ENCODE measurements around the gene KLF15. TPM values are rescaled to one million over a fixed set of nuclear protein-coding genes. Genes with fewer than 3 reads are reported as not detected.

Gene KLF15
- polyA plus RNA-seq, 1 donor (not counting 4 experiments of a cell fraction or from before 2014, with no cell fraction given), result 0.03 TPM

- no peak overlapping the region for H2AFZ ChIP-seq (ENCODE audit: control insufficient read depth, low read length)
- H3K27ac ChIP-seq (ENCODE audit: control insufficient read depth, insufficient read depth, low read length), result no peak overlapping the region
- DNase-seq (ENCODE audit: low read depth, low spot score) (no peak), FAIRE-seq (no peak)
- H3K4me2 ChIP-seq (ENCODE audit: control insufficient read depth, extremely low read depth, insufficient read depth, low read depth, low read length), result no peak overlapping the region
- TF ChIP-seq EZH2 (IDR thresholded peaks at IDR 0.05; ENCODE audit: low read length), result no peak
- TF ChIP-seq, protein P1, sequence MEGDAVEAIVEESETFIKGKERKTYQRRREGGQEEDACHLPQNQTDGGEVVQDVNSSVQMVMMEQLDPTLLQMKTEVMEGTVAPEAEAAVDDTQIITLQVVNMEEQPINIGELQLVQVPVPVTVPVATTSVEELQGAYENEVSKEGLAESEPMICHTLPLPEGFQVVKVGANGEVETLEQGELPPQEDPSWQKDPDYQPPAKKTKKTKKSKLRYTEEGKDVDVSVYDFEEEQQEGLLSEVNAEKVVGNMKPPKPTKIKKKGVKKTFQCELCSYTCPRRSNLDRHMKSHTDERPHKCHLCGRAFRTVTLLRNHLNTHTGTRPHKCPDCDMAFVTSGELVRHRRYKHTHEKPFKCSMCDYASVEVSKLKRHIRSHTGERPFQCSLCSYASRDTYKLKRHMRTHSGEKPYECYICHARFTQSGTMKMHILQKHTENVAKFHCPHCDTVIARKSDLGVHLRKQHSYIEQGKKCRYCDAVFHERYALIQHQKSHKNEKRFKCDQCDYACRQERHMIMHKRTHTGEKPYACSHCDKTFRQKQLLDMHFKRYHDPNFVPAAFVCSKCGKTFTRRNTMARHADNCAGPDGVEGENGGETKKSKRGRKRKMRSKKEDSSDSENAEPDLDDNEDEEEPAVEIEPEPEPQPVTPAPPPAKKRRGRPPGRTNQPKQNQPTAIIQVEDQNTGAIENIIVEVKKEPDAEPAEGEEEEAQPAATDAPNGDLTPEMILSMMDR (optimal IDR thresholded peaks at IDR 0.05 in 1 of 3, IDR thresholded peaks at IDR 0.05 in 1 of 3, conservative IDR thresholded peaks at IDR 0.05 in 1 of 3; ENCODE audit: extremely low read depth in 1 of 3, insufficient read depth in 2 of 3, low read length in 3 of 3), result no peak
- no peaks in the 10 kb centered on the region for H3K9me3 ChIP-seq (ENCODE audit: control insufficient read depth, low read depth, low read length)
- no peak overlapping the region for H3K4me3 ChIP-seq (ENCODE audit: control insufficient read depth in 2 of 3, extremely low read depth in 1 of 3, insufficient read depth in 2 of 3, low read depth in 1 of 3, low read length in 3 of 3)
- H3K4me1 ChIP-seq (ENCODE audit: control insufficient read depth, extremely low read depth, insufficient read depth, low read length), result no peaks in the 10 kb centered on the region
- H3K9ac ChIP-seq (ENCODE audit: control insufficient read depth, extremely low read depth, insufficient read depth, low read length), result no peak overlapping the region
- H4K20me1 ChIP-seq (ENCODE audit: control insufficient read depth, extremely low read depth, insufficient read depth, low read length), result no peaks in the 10 kb centered on the region
- dilution Hi-C loops (cut with MboI; ENCODE audit: extremely low pct_ligation_motif_present, low sequenced_read_pairs), result no loop called here
- no peaks in the 10 kb centered on the region for H3K9me1 ChIP-seq (ENCODE audit: control insufficient read depth, extremely low read depth, insufficient read depth, low read length)
- no peaks in the 10 kb centered on the region for H3K79me2 ChIP-seq (ENCODE audit: control insufficient read depth, insufficient read depth, low read length)
- H3K36me3 ChIP-seq (ENCODE audit: control insufficient read depth in 2 of 2, extremely low read depth in 1 of 2, insufficient read depth in 2 of 2, low read length in 2 of 2), result no peaks in the 10 kb centered on the region
- no peaks in the 10 kb centered on the region for H3K27me3 ChIP-seq (ENCODE audit: control insufficient read depth, extremely low read depth, insufficient read depth, low read length)
Measured at GRCh38 chr3:126295407-126295939, 61.7 kb downstream of the KLF15 start.

DNA sequence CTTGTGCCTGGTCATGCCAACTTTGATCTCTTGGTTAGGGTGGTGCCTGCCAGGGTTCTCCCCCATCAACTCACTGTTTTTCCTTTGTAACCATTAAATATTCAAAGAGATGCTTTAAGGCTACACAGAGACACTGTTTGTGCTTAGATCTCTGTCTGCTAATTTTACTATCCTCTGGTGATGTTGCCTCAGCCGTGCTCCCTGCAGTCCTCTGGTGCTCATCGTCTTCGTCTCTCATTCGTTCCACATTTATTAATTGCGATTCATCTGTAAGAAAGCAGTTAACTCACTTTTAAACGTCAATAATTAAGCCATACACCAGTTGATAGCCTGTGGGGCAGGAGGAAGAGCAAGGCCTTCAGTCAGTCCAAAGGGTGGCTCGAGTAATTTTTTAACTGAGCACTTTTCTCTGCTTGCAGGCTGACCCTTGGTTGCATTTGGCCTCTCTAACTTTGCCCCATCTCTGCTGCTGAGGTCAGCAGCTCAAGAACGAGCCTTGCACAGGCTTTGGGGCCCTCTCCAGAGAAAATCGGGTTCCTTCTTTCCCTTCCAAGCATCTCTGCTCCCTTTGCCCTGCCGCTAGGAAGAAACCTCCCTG, 62.9 kb downstream of the KLF15 start:
- FAIRE-seq (no peak), DNase-seq (ENCODE audit: low read depth, low spot score) (no peak)
- H3K4me3 ChIP-seq (ENCODE audit: control insufficient read depth in 2 of 3, extremely low read depth in 1 of 3, insufficient read depth in 2 of 3, low read depth in 1 of 3, low read length in 3 of 3), result no peak overlapping the region
- no peak overlapping the region for H3K27ac ChIP-seq (ENCODE audit: control insufficient read depth, insufficient read depth, low read length)
- no peaks in the 10 kb centered on the region for H3K27me3 ChIP-seq (ENCODE audit: control insufficient read depth, extremely low read depth, insufficient read depth, low read length)
- H3K9ac ChIP-seq (ENCODE audit: control insufficient read depth, extremely low read depth, insufficient read depth, low read length), result no peak overlapping the region
- dilution Hi-C loops (cut with MboI; ENCODE audit: extremely low pct_ligation_motif_present, low sequenced_read_pairs), result no loop called here
- no peaks in the 10 kb centered on the region for H3K36me3 ChIP-seq (ENCODE audit: control insufficient read depth in 2 of 2, extremely low read depth in 1 of 2, insufficient read depth in 2 of 2, low read length in 2 of 2)
- no peaks in the 10 kb centered on the region for H3K9me3 ChIP-seq (ENCODE audit: control insufficient read depth, low read depth, low read length)
- H4K20me1 ChIP-seq (ENCODE audit: control insufficient read depth, extremely low read depth, insufficient read depth, low read length), result no peaks in the 10 kb centered on the region
- no peaks in the 10 kb centered on the region for H3K9me1 ChIP-seq (ENCODE audit: control insufficient read depth, extremely low read depth, insufficient read depth, low read length)
- no peaks in the 10 kb centered on the region for H3K4me1 ChIP-seq (ENCODE audit: control insufficient read depth, extremely low read depth, insufficient read depth, low read length)
- no peaks in the 10 kb centered on the region for H3K79me2 ChIP-seq (ENCODE audit: control insufficient read depth, insufficient read depth, low read length)
- no peak overlapping the region for H3K4me2 ChIP-seq (ENCODE audit: control insufficient read depth, extremely low read depth, insufficient read depth, low read depth, low read length)
- TF ChIP-seq, protein P1 (optimal IDR thresholded peaks at IDR 0.05 in 1 of 3, IDR thresholded peaks at IDR 0.05 in 1 of 3, conservative IDR thresholded peaks at IDR 0.05 in 1 of 3; ENCODE audit: extremely low read depth in 1 of 3, insufficient read depth in 2 of 3, low read length in 3 of 3), result no peak
- no peak for TF ChIP-seq EZH2 (IDR thresholded peaks at IDR 0.05; ENCODE audit: low read length)
- H2AFZ ChIP-seq (ENCODE audit: control insufficient read depth, low read length), result no peak overlapping the region
